IgD-negative memory B cell (primary cell): ENCODE results near the gene SLC38A9. TPM values are rescaled to one million over a fixed set of nuclear protein-coding genes. Genes with fewer than 3 reads are reported as not detected.

Experiments
- H3K27ac Mint-ChIP-seq, 3 donors: one replicate each; pipeline ENCODE4 v1.8.0; 2020 to 2022; ENCODE audit warnings: mild to moderate bottlenecking in 3 of 3, mixed read lengths in 3 of 3, moderate library complexity in 1 of 3
- H3K27me3 Mint-ChIP-seq: one replicate; pipeline ENCODE4 v1.8.0; 2021; ENCODE audit warnings: mixed read lengths
- H3K36me3 Mint-ChIP-seq: one replicate; pipeline ENCODE4 v1.8.0; 2020; ENCODE audit warnings: mild to moderate bottlenecking, mixed read lengths
- H3K4me1 Mint-ChIP-seq, 3 donors: one replicate each; pipeline ENCODE4 v1.8.0; 2020 to 2022; ENCODE audit warnings: mixed read lengths in 3 of 3, mild to moderate bottlenecking in 1 of 3
- H3K4me3 Mint-ChIP-seq, 4 donors: one replicate each; pipeline ENCODE4 v1.8.0; 2020 to 2022; ENCODE audit warnings: mild to moderate bottlenecking in 4 of 4, mixed read lengths in 4 of 4, moderate library complexity in 3 of 4
- H3K9me3 Mint-ChIP-seq, 3 donors: one replicate each; pipeline ENCODE4 v1.8.0; 2020 to 2021; ENCODE audit warnings: mixed read lengths in 3 of 3, mild to moderate bottlenecking in 1 of 3
- polyA plus RNA-seq: library from polyadenylated mRNA; unstranded; fragments of 300-500 nt; fragmentation: Illumina TruSeq; gene quantifications from one replicate; pipeline ENCODE4 v1.2.3, GENCODE V29; 2021

The SLC38A9 gene
- polyA plus RNA-seq, 1 donor from 2014 or later, result 24.3 TPM

- Mint-ChIP-seq H3K36me3 (no peaks in the 10 kb centered on the region), H3K9me3 (no peaks in the 10 kb centered on the region), H3K4me3 (no peak overlapping the region), H3K27ac (no peak overlapping the region), H3K4me1 (peaks cover 5 to 7% (median 6%) of the 10 kb centered on the region in 3 donors), H3K27me3 (no peaks in the 10 kb centered on the region)
Observed at GRCh38 chr5:55578771-55579170, 133.4 kb downstream of the SLC38A9 start.

GRCh38 chr5:55577353-55578060 is 134.6 kb downstream of the SLC38A9 start:
- Mint-ChIP-seq H3K9me3 (no peaks in the 10 kb centered on the region), H3K27me3 (peaks cover 5% of the 10 kb centered on the region), H3K36me3 (no peaks in the 10 kb centered on the region), H3K27ac (no peak overlapping the region), H3K4me1 (peaks cover 4 to 5% (median 5%) of the 10 kb centered on the region in 3 donors), H3K4me3 (no peak overlapping the region)

GRCh38 chr5:55576661-55577060 is 135.5 kb downstream of the SLC38A9 start:
- Mint-ChIP-seq H3K36me3 (no peaks in the 10 kb centered on the region), H3K27me3 (peaks cover 5% of the 10 kb centered on the region), H3K4me1 (no peaks in the 10 kb centered on the region), H3K4me3 (no peak overlapping the region), H3K9me3 (no peaks in the 10 kb centered on the region), H3K27ac (no peak overlapping the region)

Other genes starting within 250 kb of the SLC38A9 start
- gene PLPP1, start 177.4 kb downstream of the SLC38A9 start, polyA plus RNA-seq, result 9.5 TPM
- gene DDX4, start 25.7 kb upstream of the SLC38A9 start, polyA plus RNA-seq, result not detected
- not detected for gene IL31RA, start 139.0 kb upstream of the SLC38A9 start, polyA plus RNA-seq